PC-3 (cell line): ENCODE measurements around the gene ERFL. TPM values are rescaled to one million over a fixed set of nuclear protein-coding genes. Genes with fewer than 3 reads are reported as not detected.

ENCODE experiments used
- ATAC-seq: fragments of 200-7000 bp; cut with Tn5 transposase; 2 replicates; pipeline ENCODE4 v1.9.1; 2020; ENCODE audit warnings: mild to moderate bottlenecking, moderate library complexity
- BruUV-seq: library from RNA; stranded (reverse); fragments of 400-500 nt; replicated peaks from 2 replicates; lab custom pipeline; 2021; lab: Mats Ljungman, UMichigan
- CTCF ChIA-PET: fragments of 300-600 bp; sonication (Branson Sonifier 250); formaldehyde crosslinking; loops from one replicate; lab custom pipeline; 2022; ENCODE audit warnings: antibody characterized with exemption; lab: Charles Lee
- POLR2A ChIA-PET: fragments of 300-600 bp; sonication (Branson Sonifier 250); formaldehyde crosslinking; loops from one replicate; lab custom pipeline; 2022; ENCODE audit warnings: antibody characterized with exemption; ENCODE audit not compliant: unreplicated experiment; lab: Charles Lee
- DNase-seq: peaks from one replicate; pipeline ENCODE4 v3.0.0-alpha.2; 2015
- H2AFZ ChIP-seq: fragments of 300-600 bp; sonication (generic); 2 replicates; pipeline ENCODE4 v1.6.0; 2016; ENCODE audit warnings: antibody characterized with exemption, low read length
- H3F3A ChIP-seq: fragments of 300-600 bp; sonication (generic); one replicate; pipeline ENCODE4 v1.6.0; 2017; ENCODE audit warnings: antibody characterized with exemption, low read length, control low read depth, mild to moderate bottlenecking; ENCODE audit not compliant: unreplicated experiment
- H3K27ac ChIP-seq: fragments of 300-600 bp; sonication (generic); 2 replicates; pipeline ENCODE4 v1.5.1; 2016; ENCODE audit warnings: mild to moderate bottlenecking, low read length
- H3K27me3 ChIP-seq: fragments of 300-600 bp; sonication (generic); 2 replicates; pipeline ENCODE4 v1.6.1; 2016; ENCODE audit warnings: low read length, mixed read lengths
- H3K36me3 ChIP-seq: fragments of 300-600 bp; sonication (generic); 2 replicates; pipeline ENCODE4 v1.6.1; 2016; ENCODE audit warnings: low read depth, mixed run types, low read length, mixed read lengths
- H3K4me1 ChIP-seq: fragments of 300-600 bp; sonication (generic); 2 replicates; pipeline ENCODE4 v1.5.1; 2016; ENCODE audit warnings: low read length; ENCODE audit not compliant: insufficient read depth
- H3K4me2 ChIP-seq: fragments of 300-600 bp; sonication (generic); 2 replicates; pipeline ENCODE4 v1.6.0; 2016; ENCODE audit warnings: low read length
- H3K4me3 ChIP-seq: fragments of 300-600 bp; sonication (generic); 2 replicates; pipeline ENCODE4 v1.5.1; 2016; ENCODE audit warnings: mild to moderate bottlenecking, low read length, mixed read lengths
- H3K79me2 ChIP-seq: fragments of 300-600 bp; sonication (generic); 2 replicates; pipeline ENCODE4 v1.6.1; 2017; ENCODE audit warnings: low read length, mixed read lengths
- H3K9ac ChIP-seq: fragments of 300-600 bp; sonication (generic); 2 replicates; pipeline ENCODE4 v1.6.0; 2016; ENCODE audit warnings: mild to moderate bottlenecking, low read length
- H3K9me2 ChIP-seq: fragments of 300-600 bp; sonication (generic); replicated peaks from 2 replicates; pipeline ENCODE4 v1.6.1; 2016; ENCODE audit warnings: mixed run types, low read length, mixed read lengths
- H3K9me3 ChIP-seq: fragments of 300-600 bp; sonication (generic); 2 replicates; pipeline ENCODE4 v1.6.1; 2016; ENCODE audit warnings: low read length, mixed read lengths
- H4K20me1 ChIP-seq: fragments of 300-600 bp; sonication (generic); 2 replicates; pipeline ENCODE4 v1.6.1; 2016; ENCODE audit warnings: low read length, mixed read lengths
- CTCF ChIP-seq: fragments of 300-600 bp; sonication (generic); conservative IDR thresholded peaks from 2 replicates; pipeline ENCODE4 v1.5.1; 2017; ENCODE audit warnings: antibody characterized with exemption, low read depth, mild to moderate bottlenecking, low read length
- EZH2 ChIP-seq: fragments of 300-600 bp; sonication (generic); IDR thresholded peaks from one replicate; pipeline ENCODE4 v1.6.1; 2017; ENCODE audit warnings: antibody characterized with exemption, mild to moderate bottlenecking, low read length; ENCODE audit not compliant: unreplicated experiment
- EZH2phosphoT487 ChIP-seq: fragments of 300-600 bp; sonication (generic); IDR thresholded peaks from 2 replicates; pipeline ENCODE4 v1.6.1; 2018; ENCODE audit warnings: mild to moderate bottlenecking, antibody characterized with exemption, low read length, borderline replicate concordance
- intact Hi-C: fragments of 100-400 bp; cut with micrococcal nuclease; formaldehyde crosslinking; loops from 2 replicates; pipeline ENCODE4 v1.9.0; 2023
- total RNA-seq: library from RNA; depleted of rRNA; stranded (reverse); fragments of >200 nt; gene quantifications from 2 replicates; pipeline ENCODE4 v1.2.3, GENCODE V29; 2014

ERFL gene
- total RNA-seq, 1 experiment from 2014 or later, result 0.11 TPM

- Histone ChIP-seq H3K27ac (no peak overlapping the region), H3K9me2 (no peaks in the 10 kb centered on the region), H2AFZ (no peak overlapping the region), H3K9me3 (no peaks in the 10 kb centered on the region), H3K36me3 (peaks cover 58% of the 10 kb centered on the region), H3K9ac (no peak overlapping the region), H4K20me1 (peaks cover 46% of the 10 kb centered on the region), H3F3A (no peaks in the 10 kb centered on the region), H3K4me1 (0 out of 2 replicates have a peak, but pooled peaks cover 1% of the 10 kb centered on the region), H3K27me3 (no peaks in the 10 kb centered on the region), H3K4me2 (no peak overlapping the region), H3K4me3 (no peak overlapping the region), H3K79me2 (peaks cover 36% of the 10 kb centered on the region)
- ChIA-PET CTCF (no interaction called here), POLR2A (no interaction called here)
- TF ChIP-seq CTCF, result no peak
- TF ChIP-seq EZH2, result no peak
- TF ChIP-seq EZH2phosphoT487, result no peak
- no TSS peak for BruUV-seq
- intact Hi-C loops, result no loop called here
- ATAC-seq (no peak), DNase-seq (no peak)
Measured at GRCh38 chr19:41868120-41868988, 59.9 kb downstream of the ERFL start.

GRCh38 chr19:41866284-41866683 is 62.0 kb downstream of the ERFL start:
- ATAC-seq, result no peak
- intact Hi-C loops, result no loop called here
- H3K4me1 ChIP-seq, result peaks cover 22% of the 10 kb centered on the region
- H3K9me2 ChIP-seq, result no peaks in the 10 kb centered on the region
- no peak overlapping the region for H3K4me3 ChIP-seq
- H3K9me3 ChIP-seq, result no peaks in the 10 kb centered on the region
- H3K9ac ChIP-seq, result no peak overlapping the region
- no peak overlapping the region for H2AFZ ChIP-seq
- CTCF ChIA-PET, result no interaction called here
- BruUV-seq, result no TSS peak
- H3K36me3 ChIP-seq, result peaks cover 74% of the 10 kb centered on the region
- no peak overlapping the region for H3K4me2 ChIP-seq
- POLR2A ChIA-PET, result no interaction called here
- peaks cover 66% of the 10 kb centered on the region for H4K20me1 ChIP-seq
- H3K27ac ChIP-seq, result no peak overlapping the region
- no peak for DNase-seq
- H3K27me3 ChIP-seq, result no peaks in the 10 kb centered on the region
- no peaks in the 10 kb centered on the region for H3F3A ChIP-seq
- peaks cover 57% of the 10 kb centered on the region for H3K79me2 ChIP-seq
- no peak for TF ChIP-seq EZH2
- no peak for TF ChIP-seq EZH2phosphoT487
- no peak for TF ChIP-seq CTCF

DNA sequence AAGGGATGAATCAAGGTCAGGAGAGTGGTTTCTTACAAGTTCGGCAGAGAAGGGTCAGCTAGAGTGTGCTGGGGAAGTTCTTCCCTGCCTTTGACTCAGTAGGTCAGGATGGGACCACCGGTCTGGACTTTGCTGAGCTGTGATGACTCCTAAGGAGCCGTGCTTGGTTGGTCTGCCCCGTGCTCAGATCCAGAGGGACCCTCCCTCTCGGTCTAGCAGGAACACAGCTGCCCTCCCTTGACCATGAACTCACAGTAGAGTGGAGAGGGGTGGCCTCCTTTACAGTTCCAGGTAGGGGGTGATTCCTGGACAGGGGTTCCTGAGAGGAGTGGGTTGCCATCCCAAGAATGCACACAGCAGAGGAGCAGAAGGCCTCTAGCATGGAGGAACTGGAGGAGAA is 63.9 kb downstream of the ERFL start:
- TF ChIP-seq CTCF, result no peak
- no peak for TF ChIP-seq EZH2phosphoT487
- TF ChIP-seq EZH2, result no peak
- H2AFZ ChIP-seq, result no peak overlapping the region
- BruUV-seq, result no TSS peak
- H3K4me3 ChIP-seq, result no peak overlapping the region
- intact Hi-C loops, result no loop called here
- no peak overlapping the region for H3K9ac ChIP-seq
- ATAC-seq (no peak), DNase-seq (no peak)
- no peaks in the 10 kb centered on the region for H3K9me2 ChIP-seq
- H3K4me2 ChIP-seq, result no peak overlapping the region
- H3K27ac ChIP-seq, result no peak overlapping the region
- POLR2A ChIA-PET, result no interaction called here
- no peaks in the 10 kb centered on the region for H3K27me3 ChIP-seq
- H3K36me3 ChIP-seq, result peaks cover 69% of the 10 kb centered on the region
- H3K4me1 ChIP-seq, result peaks cover 25% of the 10 kb centered on the region
- H4K20me1 ChIP-seq, result peaks cover 69% of the 10 kb centered on the region
- H3K9me3 ChIP-seq, result no peaks in the 10 kb centered on the region
- H3K79me2 ChIP-seq, result peaks cover 70% of the 10 kb centered on the region
- CTCF ChIA-PET, result no interaction called here
- H3F3A ChIP-seq, result no peaks in the 10 kb centered on the region
